Embryonic facial prominence (tissue), 1 donor: ENCODE data around the gene STMP1.
A peak's percentile ranks its signal among the peaks of the same experiment; 100 is the strongest.
"Not testable (repeated sequence)": the region's sequence is repeated elsewhere in the genome, so short reads cannot be mapped to it uniquely, and the experiment has no call there.

ENCODE experiments used
- DNase-seq: peaks from one replicate; pipeline ENCODE4 v3.0.0-alpha.2; 2016; ENCODE audit errors: extremely low spot score

The STMP1 gene

GRCh38 chr7:135662373-135663114 is at the start of gene STMP1:
Gene STMP1, plus strand, starts transcription at chr7:135662514.
- DNase-seq, result peak; percentile 90

GRCh38 chr7:135616136-135616535 is 46.2 kb upstream of the STMP1 start:
- DNase-seq, result no peak

- no peak for DNase-seq
These were observed 44.5 kb upstream of the STMP1 start for GRCh38 chr7:135617781-135618180.

GRCh38 chr7:135618510-135618909 is 43.8 kb upstream of the STMP1 start:
- no peak for DNase-seq

GRCh38 chr7:135620447-135620846 is 41.9 kb upstream of the STMP1 start:
- no peak for DNase-seq

GRCh38 chr7:135620980-135621850 is 41.1 kb upstream of the STMP1 start:
- DNase-seq, result peak; percentile 72

GRCh38 chr7:135634191-135634878 is 28.0 kb upstream of the STMP1 start:
- no peak for DNase-seq

GRCh38 chr7:135639690-135640089 is 22.6 kb upstream of the STMP1 start:
- not testable (repeated sequence) for DNase-seq

GRCh38 chr7:135644154-135644553 is 18.2 kb upstream of the STMP1 start:
- no peak for DNase-seq

GRCh38 chr7:135644729-135645128 is 17.6 kb upstream of the STMP1 start:
- DNase-seq, result no peak

GRCh38 chr7:135645296-135645904 is 16.9 kb upstream of the STMP1 start:
- no peak for DNase-seq

- no peak for DNase-seq
These were observed 14.6 kb upstream of the STMP1 start for GRCh38 chr7:135647755-135648154.

- DNase-seq, result no peak
These were observed 14.1 kb upstream of the STMP1 start for GRCh38 chr7:135648235-135648634.

- DNase-seq, result no peak
These were observed 11.3 kb upstream of the STMP1 start for GRCh38 chr7:135650831-135651573.

- DNase-seq, result no peak
These were observed 8.8 kb upstream of the STMP1 start for GRCh38 chr7:135653340-135654080.

- no peak for DNase-seq
These were observed 3.8 kb upstream of the STMP1 start for GRCh38 chr7:135658564-135658963.

GRCh38 chr7:135659159-135659846 is 3.0 kb upstream of the STMP1 start:
- no peak for DNase-seq

- DNase-seq, result no peak
These were observed 797 bp upstream of the STMP1 start for GRCh38 chr7:135661311-135662122.

- DNase-seq, result no peak
These were observed 266 bp upstream of the STMP1 start for GRCh38 chr7:135662123-135662372.
